NT2/D1 (cell line): Measurements from ENCODE around the gene ATCAY.

Experiments used
- SUZ12 ChIP-seq: IDR thresholded peaks from 2 replicates; pipeline ENCODE4 v1.6.1; 2011; ENCODE audit not compliant: insufficient read length, insufficient read depth; ENCODE audit errors: extremely low read depth
- YY1 ChIP-seq: IDR thresholded peaks from 2 replicates; pipeline ENCODE4 v1.6.1; 2011; ENCODE audit not compliant: insufficient read length, insufficient read depth
- ZNF274 ChIP-seq: IDR thresholded peaks from 2 replicates; pipeline ENCODE4 v1.6.1; 2011; ENCODE audit warnings: mild to moderate bottlenecking, low read depth, low read length

- TF ChIP-seq SUZ12 (no peak), YY1 (no peak), ZNF274 (no peak)
Observed at GRCh38 chr19:3879656-3880055, 829 bp upstream of the ATCAY start.
